GM21528 (cell line): ENCODE data around the gene HSPBAP1.

Experiments
- ATAC-seq: cut with Tn5 transposase; IDR thresholded peaks from one replicate; pipeline ENCODE4 v1.9.1; 2021; ENCODE audit warnings: mild to moderate bottlenecking, moderate library complexity; ENCODE audit not compliant: unreplicated experiment, low FRiP score

Gene HSPBAP1

DNA sequence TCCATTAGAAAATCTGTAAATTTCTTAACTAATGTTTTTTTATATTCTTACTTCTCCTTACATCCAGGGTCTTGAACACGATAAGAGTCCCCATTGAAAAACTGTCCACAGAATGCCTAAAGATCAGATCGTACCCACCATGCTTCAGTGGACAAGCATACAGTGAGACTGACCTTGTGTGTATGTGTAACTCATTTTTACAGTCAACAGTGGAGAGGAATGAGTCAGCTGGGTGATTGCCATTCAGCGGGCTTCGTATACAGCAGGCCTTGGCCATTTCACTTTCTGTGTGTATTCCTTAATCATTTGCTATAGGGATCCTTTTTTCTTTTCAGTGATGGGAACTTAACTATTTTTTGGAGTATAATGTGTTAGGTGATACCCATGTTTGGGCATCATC, 102.4 kb downstream of the HSPBAP1 start:
- no peak for ATAC-seq

DNA sequence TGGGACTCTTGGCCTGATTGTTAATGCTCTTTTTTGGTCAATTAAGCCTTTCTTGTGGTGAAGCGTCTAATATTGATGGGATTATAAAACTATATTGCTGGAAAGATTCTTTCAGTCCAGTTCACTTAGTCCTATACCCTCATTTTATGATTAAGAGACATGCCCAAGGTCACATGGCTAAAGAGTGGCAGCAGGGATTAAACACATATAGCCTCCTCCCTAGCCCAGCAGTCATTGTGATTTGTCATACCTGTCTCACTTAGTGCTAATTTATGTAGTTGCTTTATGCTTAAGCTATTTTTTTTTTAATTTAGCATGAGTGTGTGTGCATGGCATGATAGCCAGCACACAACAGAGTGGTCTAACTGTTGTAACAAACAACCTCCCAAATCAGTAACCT, 103.5 kb downstream of the HSPBAP1 start:
- no peak for ATAC-seq
